Liver (tissue), 9 donors: ENCODE measurements around the gene ZC2HC1C. TPM values are rescaled to one million over a fixed set of nuclear protein-coding genes. Genes with fewer than 3 reads are reported as not detected.
A peak's percentile ranks its signal among the peaks of the same experiment; 100 is the strongest.

Source experiments
- DNase-seq: peaks from one replicate; pipeline ENCODE4 v3.0.0-alpha.2; 2017; ENCODE audit warnings: low spot score
- H3K27ac ChIP-seq, 2 donors: one replicate each; pipeline ENCODE4 v1.7.0; 2013; ENCODE audit warnings: inconsistent platforms in 2 of 2, low read length in 2 of 2, control low read depth in 1 of 2, low read depth in 1 of 2, mild to moderate bottlenecking in 1 of 2
- H3K27me3 ChIP-seq, 4 donors: one replicate each; pipeline versions ENCODE4 v1.6.1 to v1.7.0; 2013; ENCODE audit warnings: low read length in 3 of 4, inconsistent platforms in 1 of 4, mild to moderate bottlenecking in 1 of 4, moderate library complexity in 1 of 4; ENCODE audit not compliant: control insufficient read depth in 4 of 4, insufficient read depth in 4 of 4
- H3K36me3 ChIP-seq, 4 donors: one replicate each; pipeline versions ENCODE4 v1.6.1 to v1.7.0; 2013; ENCODE audit warnings: low read length in 3 of 4, mild to moderate bottlenecking in 3 of 4, low read depth in 1 of 4, moderate library complexity in 1 of 4; ENCODE audit not compliant: control insufficient read depth in 4 of 4, insufficient read depth in 3 of 4
- H3K4me1 ChIP-seq, 4 donors: one replicate each; pipeline versions ENCODE4 v1.6.1 to v1.7.0; 2013; ENCODE audit warnings: low read length in 3 of 4, mild to moderate bottlenecking in 3 of 4, moderate library complexity in 1 of 4; ENCODE audit not compliant: control insufficient read depth in 4 of 4, insufficient read depth in 4 of 4
- H3K4me3 ChIP-seq, 3 donors: one replicate each; pipeline versions ENCODE4 v1.6.1 to v1.7.0; 2013; ENCODE audit warnings: low read length in 3 of 3, control low read depth in 1 of 3, low read depth in 1 of 3, mild to moderate bottlenecking in 1 of 3
- H3K9ac ChIP-seq, 2 donors: one replicate each; pipeline ENCODE4 v1.7.0; 2013; ENCODE audit warnings: low read length in 2 of 2, mild to moderate bottlenecking in 2 of 2, moderate library complexity in 2 of 2, control low read depth in 1 of 2, low read depth in 1 of 2
- H3K9me3 ChIP-seq, 4 donors: one replicate each; pipeline versions ENCODE4 v1.6.1 to v1.7.0; 2013; ENCODE audit warnings: low read length in 3 of 4; ENCODE audit not compliant: control insufficient read depth in 4 of 4
- EGR1 ChIP-seq, 2 donors: IDR thresholded peaks; 2 replicates each; pipeline ENCODE4 v1.6.1; 2016 to 2018; ENCODE audit warnings: antibody characterized with exemption in 2 of 2, low read depth in 2 of 2
- FOXA1 ChIP-seq: IDR thresholded peaks from 2 replicates; pipeline ENCODE4 v1.6.1; 2016; ENCODE audit warnings: antibody characterized with exemption
- FOXA2 ChIP-seq: IDR thresholded peaks from 2 replicates; pipeline ENCODE4 v1.6.1; 2016; ENCODE audit warnings: antibody characterized with exemption
- JUND ChIP-seq, 2 donors: IDR thresholded peaks; 2 replicates each; pipeline ENCODE4 v1.6.1; 2016; ENCODE audit warnings: antibody characterized with exemption in 2 of 2
- NR2F2 ChIP-seq: IDR thresholded peaks from 2 replicates; pipeline ENCODE4 v1.6.1; 2016; ENCODE audit warnings: antibody characterized with exemption
- SP1 ChIP-seq: IDR thresholded peaks from 2 replicates; pipeline ENCODE4 v1.6.1; 2018; ENCODE audit warnings: antibody characterized with exemption, mild to moderate bottlenecking
- YY1 ChIP-seq: IDR thresholded peaks from 2 replicates; pipeline ENCODE4 v1.6.1; 2016; ENCODE audit warnings: antibody characterized with exemption, mild to moderate bottlenecking
- WGBS: extraction: QIAGEN DNeasy Blood & Tissue Kit; methylation state at CpG from one replicate; pipeline ENCODE4 v1.1.7; 2013; 5-methylcytosine and 5-hydroxymethylcytosine counted together
- polyA plus RNA-seq, 2 donors: library from polyadenylated mRNA; stranded (reverse) in 1 of 2; unstranded in 1 of 2; fragments of 200-250 nt in 1 of 2; fragments of >200 nt in 1 of 2; fragmentation: Nextera tagmentation in 1 of 2; extraction: Ambion mirVana in 1 of 2; gene quantifications; one replicate each; pipeline versions ENCODE4 v1.2.1 to v1.2.3, GENCODE V29; 2013 to 2015
- total RNA-seq, 2 donors: library from RNA; depleted of rRNA; stranded (reverse); fragments of >200 nt; gene quantifications; one replicate each; pipeline ENCODE4 v1.2.3, GENCODE V29; 2014
- TF ChIP-seq, protein P1 (sequence below): IDR thresholded peaks from 2 replicates; pipeline ENCODE4 v1.6.1; 2016; ENCODE audit warnings: antibody characterized with exemption
- TF ChIP-seq, protein P2 (sequence below): IDR thresholded peaks from 2 replicates; pipeline ENCODE4 v1.6.1; 2016; ENCODE audit warnings: antibody characterized with exemption
- TF ChIP-seq, protein P3 (sequence below): IDR thresholded peaks from 2 replicates; pipeline ENCODE4 v1.6.1; 2016; ENCODE audit warnings: antibody characterized with exemption, mild to moderate bottlenecking
- donor health status: healthy.
- donor health status: healthy.
- donor health status: healthy.
- donor health status: healthy.
- donor health status: healthy.

ZC2HC1C gene
- total and polyA plus RNA-seq, 4 donors, result 0.56 to 5.9 (median 3.5) TPM

DNA sequence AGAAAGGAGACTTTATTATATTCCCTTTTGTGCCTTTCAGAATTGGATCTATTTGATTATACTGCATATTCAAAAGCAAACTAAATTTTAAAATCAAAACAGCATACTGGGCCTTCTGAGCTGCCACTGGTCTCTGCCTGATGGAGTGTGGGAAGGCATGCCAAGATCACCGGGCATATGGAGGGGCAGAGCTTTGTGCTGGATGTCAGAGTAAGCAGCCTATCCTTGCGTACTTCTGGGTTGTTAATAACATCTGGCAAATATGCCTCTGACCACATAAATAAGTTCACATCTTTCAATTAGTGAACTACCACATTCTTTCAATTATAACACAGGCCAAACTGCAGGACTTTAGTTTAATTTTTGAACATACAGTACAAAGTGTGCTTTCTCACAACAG is 36.5 kb upstream of the ZC2HC1C start:
- Histone ChIP-seq H3K27ac (no peak overlapping the region), H3K36me3 (peaks cover 3 to 46% (median 29%) of the 10 kb centered on the region in 4 donors), H3K4me1 (no peaks in the 10 kb centered on the region), H3K9ac (no peak overlapping the region), H3K9me3 (no peaks in the 10 kb centered on the region), H3K4me3 (no peak overlapping the region), H3K27me3 (no peaks in the 10 kb centered on the region)
- 97% methylated on average over 2 of the region's 2 CpGs for WGBS
- no peak for DNase-seq
- TF ChIP-seq, protein P1, sequence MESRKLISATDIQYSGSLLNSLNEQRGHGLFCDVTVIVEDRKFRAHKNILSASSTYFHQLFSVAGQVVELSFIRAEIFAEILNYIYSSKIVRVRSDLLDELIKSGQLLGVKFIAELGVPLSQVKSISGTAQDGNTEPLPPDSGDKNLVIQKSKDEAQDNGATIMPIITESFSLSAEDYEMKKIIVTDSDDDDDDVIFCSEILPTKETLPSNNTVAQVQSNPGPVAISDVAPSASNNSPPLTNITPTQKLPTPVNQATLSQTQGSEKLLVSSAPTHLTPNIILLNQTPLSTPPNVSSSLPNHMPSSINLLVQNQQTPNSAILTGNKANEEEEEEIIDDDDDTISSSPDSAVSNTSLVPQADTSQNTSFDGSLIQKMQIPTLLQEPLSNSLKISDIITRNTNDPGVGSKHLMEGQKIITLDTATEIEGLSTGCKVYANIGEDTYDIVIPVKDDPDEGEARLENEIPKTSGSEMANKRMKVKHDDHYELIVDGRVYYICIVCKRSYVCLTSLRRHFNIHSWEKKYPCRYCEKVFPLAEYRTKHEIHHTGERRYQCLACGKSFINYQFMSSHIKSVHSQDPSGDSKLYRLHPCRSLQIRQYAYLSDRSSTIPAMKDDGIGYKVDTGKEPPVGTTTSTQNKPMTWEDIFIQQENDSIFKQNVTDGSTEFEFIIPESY, result no peak
- TF ChIP-seq EGR1 (IDR thresholded peaks at IDR 0.05; ENCODE audit: low read depth in 2 of 2) (no peak), YY1 (no peak), SP1 (no peak), FOXA1 (no peak)
- TF ChIP-seq, protein P2, sequence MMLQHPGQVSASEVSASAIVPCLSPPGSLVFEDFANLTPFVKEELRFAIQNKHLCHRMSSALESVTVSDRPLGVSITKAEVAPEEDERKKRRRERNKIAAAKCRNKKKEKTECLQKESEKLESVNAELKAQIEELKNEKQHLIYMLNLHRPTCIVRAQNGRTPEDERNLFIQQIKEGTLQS, result no peak

DNA sequence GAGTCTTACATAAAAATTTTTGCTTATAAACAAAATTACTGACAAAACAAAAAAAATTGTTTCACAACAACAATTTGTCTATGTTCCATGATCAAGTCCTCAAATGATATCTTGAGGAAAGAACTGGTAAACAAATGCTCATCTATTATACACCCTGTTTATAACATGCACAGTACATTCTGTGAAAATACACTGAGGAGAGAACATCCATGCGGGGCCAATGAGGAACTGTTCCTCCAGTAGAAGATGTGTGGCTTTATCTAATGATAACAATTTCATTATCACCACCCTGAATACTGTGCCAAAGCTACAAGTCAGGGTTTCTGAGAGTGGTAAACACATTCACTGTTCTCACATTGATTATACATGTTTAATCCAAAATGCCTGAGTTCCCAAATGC is 28.9 kb upstream of the ZC2HC1C start:
- Histone ChIP-seq H3K27ac (no peak overlapping the region), H3K9me3 (no peaks in the 10 kb centered on the region), H3K27me3 (no peaks in the 10 kb centered on the region), H3K36me3 (peaks cover 2 to 10% (median 5%) of the 10 kb centered on the region in 4 donors), H3K4me1 (peaks cover 10 to 25% (median 13%) of the 10 kb centered on the region in 4 donors), H3K9ac (no peak overlapping the region), H3K4me3 (no peak overlapping the region)
- no peak for TF ChIP-seq EGR1 (IDR thresholded peaks at IDR 0.05; ENCODE audit: low read depth in 2 of 2)
- TF ChIP-seq, protein P3, sequence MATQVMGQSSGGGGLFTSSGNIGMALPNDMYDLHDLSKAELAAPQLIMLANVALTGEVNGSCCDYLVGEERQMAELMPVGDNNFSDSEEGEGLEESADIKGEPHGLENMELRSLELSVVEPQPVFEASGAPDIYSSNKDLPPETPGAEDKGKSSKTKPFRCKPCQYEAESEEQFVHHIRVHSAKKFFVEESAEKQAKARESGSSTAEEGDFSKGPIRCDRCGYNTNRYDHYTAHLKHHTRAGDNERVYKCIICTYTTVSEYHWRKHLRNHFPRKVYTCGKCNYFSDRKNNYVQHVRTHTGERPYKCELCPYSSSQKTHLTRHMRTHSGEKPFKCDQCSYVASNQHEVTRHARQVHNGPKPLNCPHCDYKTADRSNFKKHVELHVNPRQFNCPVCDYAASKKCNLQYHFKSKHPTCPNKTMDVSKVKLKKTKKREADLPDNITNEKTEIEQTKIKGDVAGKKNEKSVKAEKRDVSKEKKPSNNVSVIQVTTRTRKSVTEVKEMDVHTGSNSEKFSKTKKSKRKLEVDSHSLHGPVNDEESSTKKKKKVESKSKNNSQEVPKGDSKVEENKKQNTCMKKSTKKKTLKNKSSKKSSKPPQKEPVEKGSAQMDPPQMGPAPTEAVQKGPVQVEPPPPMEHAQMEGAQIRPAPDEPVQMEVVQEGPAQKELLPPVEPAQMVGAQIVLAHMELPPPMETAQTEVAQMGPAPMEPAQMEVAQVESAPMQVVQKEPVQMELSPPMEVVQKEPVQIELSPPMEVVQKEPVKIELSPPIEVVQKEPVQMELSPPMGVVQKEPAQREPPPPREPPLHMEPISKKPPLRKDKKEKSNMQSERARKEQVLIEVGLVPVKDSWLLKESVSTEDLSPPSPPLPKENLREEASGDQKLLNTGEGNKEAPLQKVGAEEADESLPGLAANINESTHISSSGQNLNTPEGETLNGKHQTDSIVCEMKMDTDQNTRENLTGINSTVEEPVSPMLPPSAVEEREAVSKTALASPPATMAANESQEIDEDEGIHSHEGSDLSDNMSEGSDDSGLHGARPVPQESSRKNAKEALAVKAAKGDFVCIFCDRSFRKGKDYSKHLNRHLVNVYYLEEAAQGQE, result no peak
- TF ChIP-seq, protein P1, result no peak
- no peak for TF ChIP-seq NR2F2
- 76% methylated on average over 1 of the region's 1 CpG for WGBS
- DNase-seq, result no peak

DNA sequence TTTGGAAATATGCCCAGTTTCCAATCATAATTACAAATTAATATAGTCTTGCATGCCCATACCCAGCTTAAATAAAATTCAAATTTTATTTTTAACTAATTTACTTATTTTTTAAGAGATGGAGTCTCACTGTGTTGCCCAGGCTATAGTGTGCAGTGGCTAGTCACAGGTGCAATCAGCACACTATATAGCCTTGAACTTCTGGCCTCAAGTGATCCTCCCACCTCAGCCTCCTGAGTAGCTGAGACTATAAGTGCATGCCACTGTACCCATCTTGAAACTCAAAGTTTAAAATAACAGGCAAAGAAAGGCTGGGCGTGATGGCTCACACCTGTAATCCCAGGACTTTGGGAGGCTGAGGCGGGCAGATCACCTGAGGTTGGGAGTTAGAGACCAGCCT is 28.5 kb upstream of the ZC2HC1C start:
- Histone ChIP-seq H3K4me3 (no peak overlapping the region), H3K27ac (peak overlapping the region; percentile 54 to 76), H3K36me3 (peaks cover 2 to 7% (median 2%) of the 10 kb centered on the region in 4 donors), H3K9ac (no peak overlapping the region), H3K4me1 (peaks cover 10 to 25% (median 13%) of the 10 kb centered on the region in 4 donors), H3K27me3 (no peaks in the 10 kb centered on the region), H3K9me3 (no peaks in the 10 kb centered on the region)
- 93% methylated on average over 2 of the region's 2 CpGs for WGBS
- DNase-seq, result no peak
- no peak for TF ChIP-seq FOXA2
- no peak for TF ChIP-seq YY1
- no peak for TF ChIP-seq JUND (IDR thresholded peaks at IDR 0.05)
